Measurements from ENCODE around the gene ZNF580. TPM values are rescaled to one million over a fixed set of nuclear protein-coding genes. Genes with fewer than 3 reads are reported as not detected.

The ZNF580 gene
- total RNA-seq, 4 donors from 2014 or later = 4.8 to 69.8 (median 19.1) TPM

- no peak overlapping the region for H3K27ac ChIP-seq
- no peaks in the 10 kb centered on the region for H3K36me3 ChIP-seq
- TF ChIP-seq POLR2A (IDR thresholded peaks at IDR 0.05) (no peak), CTCF (IDR thresholded peaks at IDR 0.05) (no peak)
- no peak overlapping the region for H3K4me3 ChIP-seq
- H3K9me3 ChIP-seq = no peaks in the 10 kb centered on the region
- intact Hi-C loops (cut with DNase I; ENCODE audit: low total_unique reads) = no loop called here
- H3K4me1 ChIP-seq = no peaks in the 10 kb centered on the region
- H3K27me3 ChIP-seq = no peaks in the 10 kb centered on the region
- DNase-seq = no peak
Measured at GRCh38 chr19:55686311-55687050, 45.7 kb downstream of the ZNF580 start.

GRCh38 chr19:55687281-55688201, 46.7 kb downstream of the ZNF580 start:
- Histone ChIP-seq H3K36me3 (no peaks in the 10 kb centered on the region), H3K4me1 (no peaks in the 10 kb centered on the region), H3K9me3 (no peaks in the 10 kb centered on the region), H3K4me3 (no peak overlapping the region), H3K27me3 (no peaks in the 10 kb centered on the region), H3K27ac (no peak overlapping the region)
- intact Hi-C loops (cut with DNase I; ENCODE audit: low total_unique reads) = no loop called here
- DNase-seq = no peak
- no peak for TF ChIP-seq CTCF (IDR thresholded peaks at IDR 0.05)
- TF ChIP-seq POLR2A (IDR thresholded peaks at IDR 0.05) = no peak

- intact Hi-C loops (cut with DNase I; ENCODE audit: low total_unique reads) = no loop called here
- H3K36me3 ChIP-seq = no peaks in the 10 kb centered on the region
- no peak overlapping the region for H3K4me3 ChIP-seq
- DNase-seq = no peak
- H3K4me1 ChIP-seq = no peaks in the 10 kb centered on the region
- H3K27me3 ChIP-seq = no peaks in the 10 kb centered on the region
- H3K9me3 ChIP-seq = no peaks in the 10 kb centered on the region
- H3K27ac ChIP-seq = no peak overlapping the region
- TF ChIP-seq CTCF (IDR thresholded peaks at IDR 0.05) = no peak
- no peak for TF ChIP-seq POLR2A (IDR thresholded peaks at IDR 0.05)
Measured at GRCh38 chr19:55688422-55689218, 47.8 kb downstream of the ZNF580 start.

- Histone ChIP-seq H3K4me3 (no peak overlapping the region), H3K27me3 (no peaks in the 10 kb centered on the region), H3K36me3 (no peaks in the 10 kb centered on the region), H3K27ac (no peak overlapping the region), H3K9me3 (no peaks in the 10 kb centered on the region), H3K4me1 (no peaks in the 10 kb centered on the region)
- no peak for TF ChIP-seq CTCF (IDR thresholded peaks at IDR 0.05)
- TF ChIP-seq POLR2A (IDR thresholded peaks at IDR 0.05) = no peak
- intact Hi-C loops (cut with DNase I; ENCODE audit: low total_unique reads) = no loop called here
- DNase-seq = no peak
Measured at GRCh38 chr19:55689411-55690108, 48.8 kb downstream of the ZNF580 start.

Data from uterus (tissue), 4 donors.